ENCODE measurements around the gene CACNB2.

Gene CACNB2

GRCh38 chr10:18140957-18141845 is 977 bp downstream of the CACNB2 start:
- TF ChIP-seq, protein P1, sequence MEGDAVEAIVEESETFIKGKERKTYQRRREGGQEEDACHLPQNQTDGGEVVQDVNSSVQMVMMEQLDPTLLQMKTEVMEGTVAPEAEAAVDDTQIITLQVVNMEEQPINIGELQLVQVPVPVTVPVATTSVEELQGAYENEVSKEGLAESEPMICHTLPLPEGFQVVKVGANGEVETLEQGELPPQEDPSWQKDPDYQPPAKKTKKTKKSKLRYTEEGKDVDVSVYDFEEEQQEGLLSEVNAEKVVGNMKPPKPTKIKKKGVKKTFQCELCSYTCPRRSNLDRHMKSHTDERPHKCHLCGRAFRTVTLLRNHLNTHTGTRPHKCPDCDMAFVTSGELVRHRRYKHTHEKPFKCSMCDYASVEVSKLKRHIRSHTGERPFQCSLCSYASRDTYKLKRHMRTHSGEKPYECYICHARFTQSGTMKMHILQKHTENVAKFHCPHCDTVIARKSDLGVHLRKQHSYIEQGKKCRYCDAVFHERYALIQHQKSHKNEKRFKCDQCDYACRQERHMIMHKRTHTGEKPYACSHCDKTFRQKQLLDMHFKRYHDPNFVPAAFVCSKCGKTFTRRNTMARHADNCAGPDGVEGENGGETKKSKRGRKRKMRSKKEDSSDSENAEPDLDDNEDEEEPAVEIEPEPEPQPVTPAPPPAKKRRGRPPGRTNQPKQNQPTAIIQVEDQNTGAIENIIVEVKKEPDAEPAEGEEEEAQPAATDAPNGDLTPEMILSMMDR (IDR thresholded peaks at IDR 0.05) = no peak
- H3K27me3 Mint-ChIP-seq (ENCODE audit: low read depth, poor library complexity) = peaks cover 31% of the 10 kb centered on the region
- H3K4me3 Mint-ChIP-seq = peak overlapping the region; percentile 87
- H3K36me3 Mint-ChIP-seq (ENCODE audit: low read depth) = no peaks in the 10 kb centered on the region
- no peak for DNase-seq
- no peaks in the 10 kb centered on the region for H3K9me3 Mint-ChIP-seq
- H3K27ac Mint-ChIP-seq = peak overlapping the region; percentile 48
- H3K4me1 Mint-ChIP-seq = peaks cover 38% of the 10 kb centered on the region

- Mint-ChIP-seq H3K9me3 (no peaks in the 10 kb centered on the region), H3K4me3 (peak overlapping the region; percentile 87), H3K27ac (no peak overlapping the region), H3K36me3 (ENCODE audit: low read depth) (no peaks in the 10 kb centered on the region), H3K27me3 (ENCODE audit: low read depth, poor library complexity) (peaks cover 29% of the 10 kb centered on the region), H3K4me1 (peaks cover 44% of the 10 kb centered on the region)
- TF ChIP-seq, protein P1 (IDR thresholded peaks at IDR 0.05) = no peak
- DNase-seq = no peak
Measured at GRCh38 chr10:18142151-18142550, 1.9 kb downstream of the CACNB2 start.

- no peak overlapping the region for H3K4me3 Mint-ChIP-seq
- peaks cover 22% of the 10 kb centered on the region for H3K27me3 Mint-ChIP-seq (ENCODE audit: low read depth, poor library complexity)
- DNase-seq = no peak
- TF ChIP-seq, protein P1 (IDR thresholded peaks at IDR 0.05) = no peak
- H3K9me3 Mint-ChIP-seq = no peaks in the 10 kb centered on the region
- peaks cover 44% of the 10 kb centered on the region for H3K4me1 Mint-ChIP-seq
- H3K27ac Mint-ChIP-seq = no peak overlapping the region
- no peaks in the 10 kb centered on the region for H3K36me3 Mint-ChIP-seq (ENCODE audit: low read depth)
Measured at GRCh38 chr10:18144396-18144795, 4.2 kb downstream of the CACNB2 start.

GRCh38 chr10:18144928-18145327 is 4.7 kb downstream of the CACNB2 start:
- H3K4me3 Mint-ChIP-seq = no peak overlapping the region
- no peak for DNase-seq
- TF ChIP-seq, protein P1 (IDR thresholded peaks at IDR 0.05) = no peak
- H3K36me3 Mint-ChIP-seq (ENCODE audit: low read depth) = no peaks in the 10 kb centered on the region
- peaks cover 20% of the 10 kb centered on the region for H3K27me3 Mint-ChIP-seq (ENCODE audit: low read depth, poor library complexity)
- peaks cover 44% of the 10 kb centered on the region for H3K4me1 Mint-ChIP-seq
- no peaks in the 10 kb centered on the region for H3K9me3 Mint-ChIP-seq
- H3K27ac Mint-ChIP-seq = no peak overlapping the region

DNA sequence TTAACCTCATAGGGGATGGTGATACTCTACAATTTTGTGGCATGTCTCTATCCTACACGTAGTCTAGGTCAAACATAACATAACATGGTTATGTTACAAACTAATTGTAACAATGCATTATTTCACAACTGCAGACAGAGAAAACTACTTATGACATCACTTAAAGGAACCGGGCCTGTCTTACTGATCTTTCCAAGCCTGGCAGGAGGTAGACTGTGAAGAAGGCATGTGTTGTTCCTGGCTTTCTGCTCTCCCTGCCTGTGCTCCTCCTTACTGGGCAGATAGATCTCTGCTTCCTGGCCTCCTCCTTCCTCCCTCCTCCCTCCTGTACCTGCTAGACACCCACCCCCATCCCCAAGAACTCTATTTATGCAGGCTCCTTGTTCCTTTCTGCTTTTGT is 5.4 kb downstream of the CACNB2 start:
- Mint-ChIP-seq H3K27ac (no peak overlapping the region), H3K36me3 (ENCODE audit: low read depth) (no peaks in the 10 kb centered on the region), H3K27me3 (ENCODE audit: low read depth, poor library complexity) (peaks cover 18% of the 10 kb centered on the region), H3K4me1 (peaks cover 44% of the 10 kb centered on the region), H3K9me3 (no peaks in the 10 kb centered on the region), H3K4me3 (no peak overlapping the region)
- DNase-seq = no peak
- TF ChIP-seq, protein P1 (IDR thresholded peaks at IDR 0.05) = no peak
